Ascending aorta (tissue), 2 donors: Measurements from ENCODE around the gene LASP1NB.
A peak's percentile ranks its signal among the peaks of the same experiment; 100 is the strongest.

Experiments
- DNase-seq, 2 donors: peaks; one replicate each; pipeline ENCODE4 v3.0.0-alpha.2; 2019; ENCODE audit warnings: low spot score in 2 of 2
- H3K27ac ChIP-seq, 2 donors: fragments of 200-600 bp; sonication (generic); one replicate each; pipeline ENCODE4 v1.5.1; 2016 to 2017; ENCODE audit warnings: mild to moderate bottlenecking in 1 of 2
- H3K27me3 ChIP-seq: fragments of 200-600 bp; sonication (generic); one replicate; pipeline ENCODE4 v1.5.1; 2017
- H3K36me3 ChIP-seq, 2 donors: fragments of 200-600 bp; sonication (generic); one replicate each; pipeline ENCODE4 v1.5.1; 2016
- H3K4me1 ChIP-seq, 2 donors: fragments of 200-600 bp; sonication (generic); one replicate each; pipeline ENCODE4 v1.5.1; 2016 to 2017; ENCODE audit warnings: mild to moderate bottlenecking in 1 of 2
- H3K4me3 ChIP-seq, 2 donors: fragments of 200-600 bp; sonication (generic); one replicate each; pipeline ENCODE4 v1.5.1; 2016 to 2017; ENCODE audit warnings: mild to moderate bottlenecking in 1 of 2
- H3K9me3 ChIP-seq, 2 donors: fragments of 200-600 bp; sonication (generic); one replicate each; pipeline ENCODE4 v1.5.1; 2016
- CTCF ChIP-seq, 3 experiments: fragments of 200-600 bp in 2 of 3; fragments of 450-650 bp in 1 of 3; sonication (generic) in 2 of 3; IDR thresholded peaks; one replicate each; pipeline ENCODE4 v1.5.1; 2016 to 2019; ENCODE audit warnings: antibody characterized with exemption in 3 of 3, mild to moderate bottlenecking in 1 of 3, moderate library complexity in 1 of 3
- intact Hi-C: fragments of 100-400 bp; cut with DNase I; formaldehyde crosslinking; loops from one replicate; pipeline ENCODE4 v1.15.1; 2023

LASP1NB gene

DNA sequence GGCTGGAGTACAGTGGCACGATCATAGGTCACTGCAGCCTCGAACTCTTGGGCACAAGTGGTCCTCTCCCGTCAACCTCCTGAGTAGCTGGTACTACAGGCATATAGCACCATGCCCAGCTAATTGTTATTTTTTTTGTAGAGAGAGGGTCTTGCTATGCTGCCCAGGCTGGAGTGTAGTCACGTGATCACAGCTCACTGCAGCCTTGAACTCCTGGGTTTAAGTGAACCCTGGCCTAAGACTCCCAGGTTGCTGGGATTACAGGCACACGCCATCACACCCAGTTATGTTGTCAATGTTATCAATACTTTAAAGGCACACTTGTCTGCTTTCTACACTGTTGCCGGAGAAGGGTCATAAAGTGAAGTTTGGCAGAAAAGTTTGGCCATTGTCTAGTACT lies 22.0 kb upstream of the LASP1NB start:
- no peaks in the 10 kb centered on the region for H3K27me3 ChIP-seq
- peaks cover 0 to 43% of the 10 kb centered on the region in 2 donors for H3K4me1 ChIP-seq
- intact Hi-C loops: loop anchor here (10.0 kb wide), 1 partner anchor 61 kb away; the partner anchor contains the start of gene FBXO47
- H3K36me3 ChIP-seq: peaks cover 42 to 46% of the 10 kb centered on the region in 2 donors
- H3K4me3 ChIP-seq: no peak overlapping the region
- no peak for DNase-seq
- H3K27ac ChIP-seq: peak overlapping the region; percentile 24 to 56
- TF ChIP-seq CTCF (IDR thresholded peaks at IDR 0.05): no peak
- H3K9me3 ChIP-seq: no peaks in the 10 kb centered on the region

GRCh38 chr17:38904892-38905291 lies 20.5 kb upstream of the LASP1NB start:
- Histone ChIP-seq H3K4me3 (no peak overlapping the region), H3K27ac (no peak overlapping the region), H3K36me3 (peaks cover 28 to 33% of the 10 kb centered on the region in 2 donors), H3K27me3 (no peaks in the 10 kb centered on the region), H3K4me1 (peaks cover 0 to 41% of the 10 kb centered on the region in 2 donors), H3K9me3 (no peaks in the 10 kb centered on the region)
- no peak for TF ChIP-seq CTCF (IDR thresholded peaks at IDR 0.05)
- intact Hi-C loops: loop anchor here (10.0 kb wide), 1 partner anchor 60 kb away; the partner anchor contains the start of gene FBXO47
- no peak for DNase-seq

DNA sequence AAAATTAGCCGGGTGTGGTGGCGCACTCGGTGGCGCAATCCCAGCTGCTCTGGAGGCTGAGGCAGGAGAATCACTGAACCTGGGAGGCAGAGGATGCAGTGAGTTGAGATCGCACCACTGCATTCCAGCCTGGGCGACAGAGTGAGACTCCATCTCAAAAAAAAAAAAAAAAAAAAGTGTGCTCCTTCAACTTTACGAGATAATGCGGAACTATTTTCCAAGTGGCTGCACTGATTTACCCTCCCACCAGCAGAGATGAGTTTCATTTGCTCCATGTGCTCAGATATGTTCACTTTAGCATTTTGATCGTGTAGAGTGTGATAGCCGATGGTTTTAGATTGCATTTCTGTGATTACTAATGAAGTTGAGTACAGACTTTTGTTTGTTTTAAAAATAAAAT lies 20.0 kb upstream of the LASP1NB start:
- TF ChIP-seq CTCF (IDR thresholded peaks at IDR 0.05): no peak
- no peak overlapping the region for H3K27ac ChIP-seq
- peaks cover 0 to 41% of the 10 kb centered on the region in 2 donors for H3K4me1 ChIP-seq
- no peak for DNase-seq
- no peaks in the 10 kb centered on the region for H3K9me3 ChIP-seq
- intact Hi-C loops: loop anchor here (10.0 kb wide), 1 partner anchor 59 kb away; the partner anchor contains the start of gene FBXO47
- peaks cover 28 to 33% of the 10 kb centered on the region in 2 donors for H3K36me3 ChIP-seq
- H3K4me3 ChIP-seq: no peak overlapping the region
- H3K27me3 ChIP-seq: no peaks in the 10 kb centered on the region

DNA sequence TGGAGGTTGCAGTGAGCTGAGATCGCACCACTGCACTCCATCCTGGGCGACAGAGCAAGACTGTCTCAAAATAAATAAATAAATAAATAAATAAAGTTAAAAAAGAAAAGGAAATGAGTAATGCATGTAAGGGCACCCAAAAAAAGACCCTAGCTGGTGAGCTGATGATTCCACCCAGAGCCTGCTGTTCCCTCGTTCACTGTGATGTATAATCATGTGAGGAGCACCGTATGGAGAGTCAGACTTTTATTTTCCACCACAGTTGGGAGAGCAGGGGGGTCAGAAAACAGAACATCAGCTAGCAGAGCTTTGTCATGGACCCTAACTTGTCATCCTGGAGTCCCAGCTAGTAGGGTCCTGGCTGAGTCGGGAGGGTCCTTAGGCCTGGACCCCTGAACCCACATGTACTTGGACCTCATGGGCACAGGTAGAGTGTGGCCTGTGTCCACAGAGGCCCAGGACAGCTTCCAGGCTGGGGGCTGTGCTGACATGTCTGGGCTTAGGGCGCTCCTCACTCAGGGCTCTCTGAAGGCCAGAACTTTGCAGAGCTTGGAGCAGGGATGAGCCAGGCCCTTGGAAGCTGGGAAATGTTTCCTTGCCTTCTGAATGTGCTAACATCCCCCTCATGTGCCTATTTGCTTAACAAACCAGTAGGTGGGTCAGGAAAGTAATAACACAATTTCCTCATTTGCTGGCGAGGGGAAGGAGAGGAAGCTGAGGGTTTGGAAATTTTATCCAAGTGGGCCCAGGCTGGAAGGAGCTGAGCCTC lies 18.8 kb upstream of the LASP1NB start:
- intact Hi-C loops: loop anchor here (10.0 kb wide), 1 partner anchor 58 kb away; the partner anchor contains the start of gene FBXO47

More for the DNA sequence above, 18.8 kb upstream of the LASP1NB start:
- H3K4me3 ChIP-seq: no peak overlapping the region
- H3K36me3 ChIP-seq: peaks cover 23 to 35% of the 10 kb centered on the region in 2 donors
- no peak for DNase-seq
- H3K9me3 ChIP-seq: no peaks in the 10 kb centered on the region
- peak overlapping the region; percentile 13 to 62 for H3K27ac ChIP-seq
- no peak for TF ChIP-seq CTCF (IDR thresholded peaks at IDR 0.05)
- H3K27me3 ChIP-seq: no peaks in the 10 kb centered on the region
- peaks cover 0 to 32% of the 10 kb centered on the region in 2 donors for H3K4me1 ChIP-seq
